Measurements from ENCODE around the gene CSPG4. TPM values are rescaled to one million over a fixed set of nuclear protein-coding genes. Genes with fewer than 3 reads are reported as not detected.

CSPG4 gene
- total and polyA plus RNA-seq, 9 donors: 3.3 to 30.0 (median 5.2) TPM

GRCh38 chr15:75659928-75660645 lies 52.6 kb downstream of the CSPG4 start:
- DNase-seq: no peak
- intact Hi-C loops (cut with DNase I): no loop called here
- TF ChIP-seq EP300 (IDR thresholded peaks at IDR 0.05) (no peak), POLR2A (IDR thresholded peaks at IDR 0.05) (no peak), CTCF (IDR thresholded peaks at IDR 0.05) (no peak)
- Histone ChIP-seq H3K36me3 (no peaks in the 10 kb centered on the region), H3K27me3 (no peaks in the 10 kb centered on the region), H3K4me1 (ENCODE audit: insufficient read depth) (peaks cover 12% of the 10 kb centered on the region), H3K27ac (peak overlapping the region; percentile 29 to 76), H3K4me3 (no peak overlapping the region), H3K9me3 (no peaks in the 10 kb centered on the region)
- WGBS, 3 donors: 56 to 71% (median 66%) methylated on average over 17 of the region's 17 CpGs

GRCh38 chr15:75659141-75659771 lies 53.4 kb downstream of the CSPG4 start:
- peak overlapping the region in 1 of 2 donors; percentile 29 for H3K27ac ChIP-seq
- H3K36me3 ChIP-seq: no peaks in the 10 kb centered on the region
- WGBS, 3 donors: 71 to 76% (median 74%) methylated on average over 9 of the region's 9 CpGs
- H3K4me1 ChIP-seq (ENCODE audit: insufficient read depth): peaks cover 15% of the 10 kb centered on the region
- TF ChIP-seq CTCF (IDR thresholded peaks at IDR 0.05): no peak
- H3K27me3 ChIP-seq: no peaks in the 10 kb centered on the region
- H3K4me3 ChIP-seq: no peak overlapping the region
- no peaks in the 10 kb centered on the region for H3K9me3 ChIP-seq
- DNase-seq: no peak
- intact Hi-C loops (cut with DNase I): no loop called here

- TF ChIP-seq EP300 (IDR thresholded peaks at IDR 0.05) (no peak), POLR2A (IDR thresholded peaks at IDR 0.05) (no peak), CTCF (IDR thresholded peaks at IDR 0.05) (no peak)
Measured at GRCh38 chr15:75656813-75657212, 55.8 kb downstream of the CSPG4 start.

GRCh38 chr15:75656331-75656730 lies 56.3 kb downstream of the CSPG4 start:
- no peak overlapping the region for H3K27ac ChIP-seq
- WGBS, 3 donors: 92 to 96% (median 95%) methylated on average over 5 of the region's 5 CpGs
- DNase-seq: no peak
- no peaks in the 10 kb centered on the region for H3K36me3 ChIP-seq
- TF ChIP-seq CTCF (IDR thresholded peaks at IDR 0.05): no peak
- no peak for TF ChIP-seq EP300 (IDR thresholded peaks at IDR 0.05)
- no peak for TF ChIP-seq POLR2A (IDR thresholded peaks at IDR 0.05)
- H3K27me3 ChIP-seq: no peaks in the 10 kb centered on the region
- peaks cover 34% of the 10 kb centered on the region for H3K4me1 ChIP-seq (ENCODE audit: insufficient read depth)
- no peaks in the 10 kb centered on the region for H3K9me3 ChIP-seq
- H3K4me3 ChIP-seq: no peak overlapping the region
- intact Hi-C loops (cut with DNase I): no loop called here

More at GRCh38 chr15:75656813-75657212, 55.8 kb downstream of the CSPG4 start:
- H3K4me3 ChIP-seq: no peak overlapping the region
- H3K36me3 ChIP-seq: no peaks in the 10 kb centered on the region
- WGBS, 3 donors: 91 to 95% (median 95%) methylated on average over 22 of the region's 22 CpGs
- no peak overlapping the region for H3K27ac ChIP-seq
- H3K4me1 ChIP-seq (ENCODE audit: insufficient read depth): peaks cover 31% of the 10 kb centered on the region
- no peak for DNase-seq
- intact Hi-C loops (cut with DNase I): no loop called here
- H3K27me3 ChIP-seq: no peaks in the 10 kb centered on the region
- H3K9me3 ChIP-seq: no peaks in the 10 kb centered on the region

Data from ovary (tissue), 9 donors.